Calu3 (cell line): Measurements from ENCODE around the gene NDRG2. TPM values are rescaled to one million over a fixed set of nuclear protein-coding genes. Genes with fewer than 3 reads are reported as not detected.

Source experiments
- BruUV-seq: library from RNA; stranded (reverse); fragments of 400-500 nt; replicated peaks from 2 replicates; lab custom pipeline; 2021; lab: Mats Ljungman, UMichigan
- CTCF ChIA-PET: fragments of 300-600 bp; sonication (Branson Sonifier 250); formaldehyde crosslinking; loops from one replicate; lab custom pipeline; 2022; ENCODE audit warnings: antibody characterized with exemption; lab: Charles Lee
- DNase-seq: peaks from one replicate; pipeline ENCODE4 v3.0.0; 2022
- H3K27ac Mint-ChIP-seq: one replicate; pipeline ENCODE4 v1.8.0; 2022; ENCODE audit warnings: mixed read lengths; ENCODE audit not compliant: unreplicated experiment
- H3K27me3 Mint-ChIP-seq: one replicate; pipeline ENCODE4 v1.8.0; 2022; ENCODE audit warnings: mixed read lengths; ENCODE audit not compliant: unreplicated experiment
- H3K36me3 Mint-ChIP-seq: one replicate; pipeline ENCODE4 v1.8.0; 2022; ENCODE audit warnings: mild to moderate bottlenecking, moderate library complexity, mixed read lengths; ENCODE audit not compliant: insufficient read depth, unreplicated experiment
- H3K4me1 Mint-ChIP-seq: one replicate; pipeline ENCODE4 v1.8.0; 2022; ENCODE audit warnings: mild to moderate bottlenecking, low read depth, mixed read lengths; ENCODE audit not compliant: unreplicated experiment
- H3K4me3 Mint-ChIP-seq: one replicate; pipeline ENCODE4 v1.8.0; 2022; ENCODE audit warnings: mild to moderate bottlenecking, low read depth, moderate library complexity, mixed read lengths; ENCODE audit not compliant: unreplicated experiment
- H3K9me3 Mint-ChIP-seq: one replicate; pipeline ENCODE4 v1.8.0; 2022; ENCODE audit warnings: low read depth, mixed read lengths; ENCODE audit not compliant: unreplicated experiment
- intact Hi-C: fragments of 100-400 bp; cut with micrococcal nuclease; formaldehyde crosslinking; loops from one replicate; pipeline ENCODE4 v1.10.0; 2022; ENCODE audit not compliant: unreplicated experiment
- total RNA-seq: library from RNA; stranded (reverse); gene quantifications from 2 replicates; pipeline ENCODE4 v1.2.3, GENCODE V29; 2022
- TF ChIP-seq, protein P1 (sequence below): fragments of 200-600 bp; IDR thresholded peaks from one replicate; pipeline ENCODE4 v1.8.0; 2022; ENCODE audit warnings: antibody characterized with exemption; ENCODE audit not compliant: unreplicated experiment

NDRG2 gene
- total RNA-seq, 1 experiment from 2014 or later = 10.8 TPM

GRCh38 chr14:21054123-21054767, 29.4 kb upstream of the NDRG2 start:
- Mint-ChIP-seq H3K27ac (peak overlapping the region; percentile 23), H3K36me3 (no peaks in the 10 kb centered on the region), H3K27me3 (no peaks in the 10 kb centered on the region), H3K4me1 (peaks cover 21% of the 10 kb centered on the region), H3K9me3 (no peaks in the 10 kb centered on the region), H3K4me3 (no peak overlapping the region)
- DNase-seq = peak; percentile 59
- CTCF ChIA-PET = interaction anchor here (1.4 kb wide), 1 partner anchor 39 kb away, joined by 4 read pairs; no protein-coding TSS in a partner anchor
- intact Hi-C loops = no loop called here
- BruUV-seq = no TSS peak
- TF ChIP-seq, protein P1, sequence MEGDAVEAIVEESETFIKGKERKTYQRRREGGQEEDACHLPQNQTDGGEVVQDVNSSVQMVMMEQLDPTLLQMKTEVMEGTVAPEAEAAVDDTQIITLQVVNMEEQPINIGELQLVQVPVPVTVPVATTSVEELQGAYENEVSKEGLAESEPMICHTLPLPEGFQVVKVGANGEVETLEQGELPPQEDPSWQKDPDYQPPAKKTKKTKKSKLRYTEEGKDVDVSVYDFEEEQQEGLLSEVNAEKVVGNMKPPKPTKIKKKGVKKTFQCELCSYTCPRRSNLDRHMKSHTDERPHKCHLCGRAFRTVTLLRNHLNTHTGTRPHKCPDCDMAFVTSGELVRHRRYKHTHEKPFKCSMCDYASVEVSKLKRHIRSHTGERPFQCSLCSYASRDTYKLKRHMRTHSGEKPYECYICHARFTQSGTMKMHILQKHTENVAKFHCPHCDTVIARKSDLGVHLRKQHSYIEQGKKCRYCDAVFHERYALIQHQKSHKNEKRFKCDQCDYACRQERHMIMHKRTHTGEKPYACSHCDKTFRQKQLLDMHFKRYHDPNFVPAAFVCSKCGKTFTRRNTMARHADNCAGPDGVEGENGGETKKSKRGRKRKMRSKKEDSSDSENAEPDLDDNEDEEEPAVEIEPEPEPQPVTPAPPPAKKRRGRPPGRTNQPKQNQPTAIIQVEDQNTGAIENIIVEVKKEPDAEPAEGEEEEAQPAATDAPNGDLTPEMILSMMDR = no peak

- H3K4me1 Mint-ChIP-seq = peaks cover 21% of the 10 kb centered on the region
- no peaks in the 10 kb centered on the region for H3K27me3 Mint-ChIP-seq
- no TSS peak for BruUV-seq
- no peaks in the 10 kb centered on the region for H3K9me3 Mint-ChIP-seq
- no peak for DNase-seq
- no peak overlapping the region for H3K4me3 Mint-ChIP-seq
- no peaks in the 10 kb centered on the region for H3K36me3 Mint-ChIP-seq
- H3K27ac Mint-ChIP-seq = no peak overlapping the region
- CTCF ChIA-PET = interaction anchor here (1.4 kb wide), 1 partner anchor 38 kb away, joined by 4 read pairs; no protein-coding TSS in a partner anchor
- TF ChIP-seq, protein P1 = no peak
- intact Hi-C loops = no loop called here
Measured at GRCh38 chr14:21053184-21054122, 28.6 kb upstream of the NDRG2 start.

GRCh38 chr14:21050597-21050996, 25.7 kb upstream of the NDRG2 start:
- BruUV-seq = no TSS peak
- H3K27ac Mint-ChIP-seq = no peak overlapping the region
- TF ChIP-seq, protein P1 = no peak
- CTCF ChIA-PET = no interaction called here
- no peak for DNase-seq
- H3K4me1 Mint-ChIP-seq = peaks cover 20% of the 10 kb centered on the region
- no peaks in the 10 kb centered on the region for H3K36me3 Mint-ChIP-seq
- intact Hi-C loops = no loop called here
- no peak overlapping the region for H3K4me3 Mint-ChIP-seq
- H3K9me3 Mint-ChIP-seq = no peaks in the 10 kb centered on the region
- H3K27me3 Mint-ChIP-seq = peaks cover 12% of the 10 kb centered on the region

GRCh38 chr14:21049271-21049673, 24.4 kb upstream of the NDRG2 start:
- Mint-ChIP-seq H3K27ac (no peak overlapping the region), H3K4me1 (peaks cover 10% of the 10 kb centered on the region), H3K27me3 (peaks cover 25% of the 10 kb centered on the region), H3K9me3 (no peaks in the 10 kb centered on the region), H3K36me3 (no peaks in the 10 kb centered on the region), H3K4me3 (no peak overlapping the region)
- TF ChIP-seq, protein P1 = no peak
- no TSS peak for BruUV-seq
- CTCF ChIA-PET = no interaction called here
- intact Hi-C loops = loop anchor here (10.0 kb wide), 1 partner anchor 194 kb away; no protein-coding TSS in a partner anchor
- DNase-seq = no peak
